ENCODE data around the gene FGD3. TPM values are rescaled to one million over a fixed set of nuclear protein-coding genes. Genes with fewer than 3 reads are reported as not detected.

Gene FGD3
- total and polyA plus RNA-seq, 9 of the 15 experiments (the other 6 are each of a cell fraction or from before 2014, with no cell fraction given) = 0.07 to 1.3 (median 0.29) TPM

GRCh38 chr9:93009337-93010015, 62.2 kb downstream of the FGD3 start:
- 10% methylated on average over 18 of the region's 21 CpGs for WGBS (ENCODE audit: insufficient coverage, low coverage, missing lambda C conversion rate)
- no peak overlapping the region for H3K4me2 ChIP-seq (ENCODE audit: insufficient read depth, low read length)
- H4K20me1 ChIP-seq (replicated peaks; ENCODE audit: control insufficient read depth, insufficient read depth, low read length) = peaks cover 7% of the 10 kb centered on the region; the same call in 1 of the 2 replicates
- no peak for DNase-seq (ENCODE audit: extremely low read depth in 1 of 4, low spot score in 3 of 4)
- FAIRE-seq = no peak
- intact Hi-C loops (cut with micrococcal nuclease) (no loop called here), in situ Hi-C loops (cut with MboI) (loop anchor here (25.0 kb wide), 1 partner anchor 303 kb away; no protein-coding TSS in a partner anchor)
- H3K36me3 ChIP-seq (ENCODE audit: control insufficient read depth, insufficient read depth, low read length) = no peaks in the 10 kb centered on the region
- no peak overlapping the region for H3K4me3 ChIP-seq
- CTCF ChIA-PET (ENCODE audit: low intra/inter-chr PET ratio) = no interaction called here
- peaks cover 10 to 48% of the 10 kb centered on the region in 2 experiments; a peak in 4 of 5 replicates for H3K27me3 ChIP-seq (ENCODE audit: control insufficient read depth in 2 of 2, insufficient read depth in 2 of 2, low read length in 2 of 2)
- no peaks in the 10 kb centered on the region for H3K9me1 ChIP-seq (ENCODE audit: control insufficient read depth, insufficient read depth, low read length)
- 0 out of 4 replicates have a peak overlapping the region, but pooled peaks of 1 of the 2 experiments have one; percentile 17 for H3K9ac ChIP-seq (ENCODE audit: insufficient read depth in 1 of 2, low read depth in 2 of 2, low read length in 2 of 2)
- no peak overlapping the region for H2AFZ ChIP-seq (ENCODE audit: low read depth, low read length)
- POLR2A ChIA-PET = interaction anchor here (0.7 kb wide), 1 partner anchor 196 kb away, joined by 4 read pairs; no protein-coding TSS in a partner anchor
- BruUV-seq (replicated peaks) = no TSS peak
- no peak overlapping the region for H3K27ac ChIP-seq (ENCODE audit: extremely low read depth, low read depth, low read length)
- H3K9me3 ChIP-seq (replicated peaks; ENCODE audit: control insufficient read depth, insufficient read depth, low read depth, low read length) = no peaks in the 10 kb centered on the region
- TF ChIP-seq STAT5B (CRISPR knock-in tag; IDR thresholded peaks at IDR 0.05) (no peak), FUS (optimal IDR thresholded peaks at IDR 0.05; ENCODE audit: low read depth, low read length) (no peak), ZNF639 (CRISPR knock-in tag; conservative IDR thresholded peaks at IDR 0.05 in 1 of 2, IDR thresholded peaks at IDR 0.05 in 1 of 2) (no peak), ZNF444 (CRISPR knock-in tag; IDR thresholded peaks at IDR 0.05) (no peak), TAF9B (IDR thresholded peaks at IDR 0.05; ENCODE audit: partially characterized antibody) (no peak), TFAP4 (CRISPR knock-in tag; IDR thresholded peaks at IDR 0.05; ENCODE audit: borderline replicate concordance) (no peak)
- H3K79me2 ChIP-seq (ENCODE audit: control insufficient read depth, insufficient read depth, low read length) = no peaks in the 10 kb centered on the region
- peaks cover 2 to 5% of the 10 kb centered on the region in 2 experiments; a peak in 3 of 5 replicates for H3K4me1 ChIP-seq (replicated peaks in 1 of 2; ENCODE audit: control insufficient read depth in 2 of 2, insufficient read depth in 2 of 2, low read length in 2 of 2)
- ATAC-seq = no peak

Data from K562 (cell line).